Measurements from ENCODE around the gene IL22RA2. TPM values are rescaled to one million over a fixed set of nuclear protein-coding genes. Genes with fewer than 3 reads are reported as not detected.
"Not testable (repeated sequence)": the region's sequence is repeated elsewhere in the genome, so short reads cannot be mapped to it uniquely, and the experiment has no call there.

IL22RA2 gene
- total RNA-seq, 1 experiment from 2014 or later, result not detected

GRCh38 chr6:137210903-137211302, 37.5 kb upstream of the IL22RA2 start:
- CTCF ChIA-PET, result no interaction called here
- Mint-ChIP-seq H3K9me3 (ENCODE audit: low read depth, unreplicated experiment) (no peaks in the 10 kb centered on the region), H3K4me1 (ENCODE audit: low read depth, unreplicated experiment) (peaks cover 7% of the 10 kb centered on the region), H3K4me3 (ENCODE audit: low read depth, unreplicated experiment) (no peak overlapping the region), H3K27ac (ENCODE audit: unreplicated experiment) (no peak overlapping the region), H3K27me3 (ENCODE audit: unreplicated experiment) (no peaks in the 10 kb centered on the region), H3K36me3 (ENCODE audit: insufficient read depth, unreplicated experiment) (peaks cover 4% of the 10 kb centered on the region)
- BruUV-seq (replicated peaks), result no TSS peak
- DNase-seq, result no peak
- intact Hi-C loops (cut with micrococcal nuclease; ENCODE audit: unreplicated experiment), result loop anchor here (10.0 kb wide), 1 partner anchor 54 kb away; no protein-coding TSS in a partner anchor
- TF ChIP-seq CTCF (IDR thresholded peaks at IDR 0.05; ENCODE audit: unreplicated experiment), result no peak

GRCh38 chr6:137208279-137208678, 34.8 kb upstream of the IL22RA2 start:
- no TSS peak for BruUV-seq (replicated peaks)
- no peaks in the 10 kb centered on the region for H3K4me1 Mint-ChIP-seq (ENCODE audit: low read depth, unreplicated experiment)
- H3K27me3 Mint-ChIP-seq (ENCODE audit: unreplicated experiment), result no peaks in the 10 kb centered on the region
- TF ChIP-seq CTCF (IDR thresholded peaks at IDR 0.05; ENCODE audit: unreplicated experiment), result no peak
- intact Hi-C loops (cut with micrococcal nuclease; ENCODE audit: unreplicated experiment), result no loop called here
- H3K9me3 Mint-ChIP-seq (ENCODE audit: low read depth, unreplicated experiment), result no peaks in the 10 kb centered on the region
- H3K27ac Mint-ChIP-seq (ENCODE audit: unreplicated experiment), result no peak overlapping the region
- peaks cover 15% of the 10 kb centered on the region for H3K36me3 Mint-ChIP-seq (ENCODE audit: insufficient read depth, unreplicated experiment)
- CTCF ChIA-PET, result no interaction called here
- no peak for DNase-seq
- H3K4me3 Mint-ChIP-seq (ENCODE audit: low read depth, unreplicated experiment), result no peak overlapping the region

GRCh38 chr6:137207457-137207856, 34.0 kb upstream of the IL22RA2 start:
- DNase-seq; CTCF ChIA-PET; H3K4me1 Mint-ChIP-seq (ENCODE audit: low read depth, unreplicated experiment); BruUV-seq (replicated peaks); H3K9me3 Mint-ChIP-seq (ENCODE audit: low read depth, unreplicated experiment); H3K4me3 Mint-ChIP-seq (ENCODE audit: low read depth, unreplicated experiment); intact Hi-C loops (cut with micrococcal nuclease; ENCODE audit: unreplicated experiment); H3K27me3 Mint-ChIP-seq (ENCODE audit: unreplicated experiment): not testable (repeated sequence)
- Mint-ChIP-seq H3K27ac (ENCODE audit: unreplicated experiment) (peak overlapping the region; percentile 50), H3K36me3 (ENCODE audit: insufficient read depth, unreplicated experiment) (peaks cover 23% of the 10 kb centered on the region)

- Mint-ChIP-seq H3K27me3 (ENCODE audit: unreplicated experiment) (no peaks in the 10 kb centered on the region), H3K4me3 (ENCODE audit: low read depth, unreplicated experiment) (no peak overlapping the region), H3K27ac (ENCODE audit: unreplicated experiment) (no peak overlapping the region), H3K4me1 (ENCODE audit: low read depth, unreplicated experiment) (no peaks in the 10 kb centered on the region), H3K9me3 (ENCODE audit: low read depth, unreplicated experiment) (no peaks in the 10 kb centered on the region), H3K36me3 (ENCODE audit: insufficient read depth, unreplicated experiment) (peaks cover 23% of the 10 kb centered on the region)
- no peak for DNase-seq
- intact Hi-C loops (cut with micrococcal nuclease; ENCODE audit: unreplicated experiment), result no loop called here
- BruUV-seq (replicated peaks), result no TSS peak
- CTCF ChIA-PET, result no interaction called here
- no peak for TF ChIP-seq CTCF (IDR thresholded peaks at IDR 0.05; ENCODE audit: unreplicated experiment)
Observed at GRCh38 chr6:137206577-137206976, 33.1 kb upstream of the IL22RA2 start.

GRCh38 chr6:137203256-137203655, 29.8 kb upstream of the IL22RA2 start:
- no TSS peak for BruUV-seq (replicated peaks)
- TF ChIP-seq CTCF (IDR thresholded peaks at IDR 0.05; ENCODE audit: unreplicated experiment), result no peak
- H3K27ac Mint-ChIP-seq (ENCODE audit: unreplicated experiment), result no peak overlapping the region
- peaks cover 23% of the 10 kb centered on the region for H3K36me3 Mint-ChIP-seq (ENCODE audit: insufficient read depth, unreplicated experiment)
- CTCF ChIA-PET, result no interaction called here
- no peaks in the 10 kb centered on the region for H3K9me3 Mint-ChIP-seq (ENCODE audit: low read depth, unreplicated experiment)
- no peaks in the 10 kb centered on the region for H3K27me3 Mint-ChIP-seq (ENCODE audit: unreplicated experiment)
- no peak overlapping the region for H3K4me3 Mint-ChIP-seq (ENCODE audit: low read depth, unreplicated experiment)
- DNase-seq, result no peak
- H3K4me1 Mint-ChIP-seq (ENCODE audit: low read depth, unreplicated experiment), result no peaks in the 10 kb centered on the region
- intact Hi-C loops (cut with micrococcal nuclease; ENCODE audit: unreplicated experiment), result no loop called here
